ENCODE measurements around the gene AFF3.

The AFF3 gene

GRCh38 chr2:99640635-99641151 lies 501.7 kb downstream of the AFF3 start:
- no peak for DNase-seq (ENCODE audit: low read depth in 2 of 2)

- DNase-seq (ENCODE audit: low read depth in 2 of 2), result no peak
Observed at GRCh38 chr2:99638791-99639190, 503.6 kb downstream of the AFF3 start.

- DNase-seq (ENCODE audit: low read depth in 2 of 2), result no peak
Observed at GRCh38 chr2:99637159-99637697, 505.2 kb downstream of the AFF3 start.

GRCh38 chr2:99636144-99637034 lies 506.0 kb downstream of the AFF3 start:
- DNase-seq (ENCODE audit: low read depth in 2 of 2), result no peak

- DNase-seq (ENCODE audit: low read depth in 2 of 2), result no peak
Observed at GRCh38 chr2:99635710-99636109, 506.7 kb downstream of the AFF3 start.

GRCh38 chr2:99634234-99634633 lies 508.2 kb downstream of the AFF3 start:
- no peak for DNase-seq (ENCODE audit: low read depth in 2 of 2)

- no peak for DNase-seq (ENCODE audit: low read depth in 2 of 2)
Observed at GRCh38 chr2:99631700-99632099, 510.7 kb downstream of the AFF3 start.

GRCh38 chr2:99629320-99629719 lies 513.1 kb downstream of the AFF3 start:
- DNase-seq (ENCODE audit: low read depth in 2 of 2), result no peak

GRCh38 chr2:99626158-99626557 lies 516.2 kb downstream of the AFF3 start:
- DNase-seq (ENCODE audit: low read depth in 2 of 2), result no peak

- no peak for DNase-seq (ENCODE audit: low read depth in 2 of 2)
Observed at GRCh38 chr2:99624677-99625076, 517.7 kb downstream of the AFF3 start.

GRCh38 chr2:99623613-99624012 lies 518.8 kb downstream of the AFF3 start:
- no peak for DNase-seq (ENCODE audit: low read depth in 2 of 2)

GRCh38 chr2:99623035-99623434 lies 519.4 kb downstream of the AFF3 start:
- DNase-seq (ENCODE audit: low read depth in 2 of 2), result no peak

GRCh38 chr2:99622534-99622933 lies 519.9 kb downstream of the AFF3 start:
- DNase-seq (ENCODE audit: low read depth in 2 of 2), result no peak

- DNase-seq (ENCODE audit: low read depth in 2 of 2), result no peak
Observed at GRCh38 chr2:99621774-99622173, 520.6 kb downstream of the AFF3 start.

- no peak for DNase-seq (ENCODE audit: low read depth in 2 of 2)
Observed at GRCh38 chr2:99621106-99621505, 521.3 kb downstream of the AFF3 start.

- no peak for DNase-seq (ENCODE audit: low read depth in 2 of 2)
Observed at GRCh38 chr2:99619151-99619550, 523.2 kb downstream of the AFF3 start.

- no peak for DNase-seq (ENCODE audit: low read depth in 2 of 2)
Observed at GRCh38 chr2:99618579-99619097, 523.8 kb downstream of the AFF3 start.

- DNase-seq (ENCODE audit: low read depth in 2 of 2), result no peak
Observed at GRCh38 chr2:99617811-99618210, 524.6 kb downstream of the AFF3 start.

GRCh38 chr2:99615247-99615771 lies 527.1 kb downstream of the AFF3 start:
- DNase-seq (ENCODE audit: low read depth in 2 of 2), result no peak

- DNase-seq (ENCODE audit: low read depth in 2 of 2), result no peak
Observed at GRCh38 chr2:99613980-99614379, 528.4 kb downstream of the AFF3 start.

GRCh38 chr2:99611786-99612185 lies 530.6 kb downstream of the AFF3 start:
- DNase-seq (ENCODE audit: low read depth in 2 of 2), result no peak

GRCh38 chr2:99611034-99611433 lies 531.4 kb downstream of the AFF3 start:
- DNase-seq (ENCODE audit: low read depth in 2 of 2), result no peak

Measured in stimulated activated CD8-positive, alpha-beta memory T cell treated with anti-CD3 and anti-CD28 coated beads, Interleukin-2, amount 100 ng/mL, for 48 hours (primary cell).